Calu3 (cell line): ENCODE data around the gene AIG1. TPM values are rescaled to one million over a fixed set of nuclear protein-coding genes. Genes with fewer than 3 reads are reported as not detected.

Experiments
- BruUV-seq: library from RNA; stranded (reverse); fragments of 400-500 nt; replicated peaks from 2 replicates; lab custom pipeline; 2021; lab: Mats Ljungman, UMichigan
- CTCF ChIA-PET: fragments of 300-600 bp; sonication (Branson Sonifier 250); formaldehyde crosslinking; loops from one replicate; lab custom pipeline; 2022; ENCODE audit warnings: antibody characterized with exemption; lab: Charles Lee
- DNase-seq: peaks from one replicate; pipeline ENCODE4 v3.0.0; 2022
- H3K27ac Mint-ChIP-seq: one replicate; pipeline ENCODE4 v1.8.0; 2022; ENCODE audit warnings: mixed read lengths; ENCODE audit not compliant: unreplicated experiment
- H3K27me3 Mint-ChIP-seq: one replicate; pipeline ENCODE4 v1.8.0; 2022; ENCODE audit warnings: mixed read lengths; ENCODE audit not compliant: unreplicated experiment
- H3K36me3 Mint-ChIP-seq: one replicate; pipeline ENCODE4 v1.8.0; 2022; ENCODE audit warnings: mild to moderate bottlenecking, moderate library complexity, mixed read lengths; ENCODE audit not compliant: insufficient read depth, unreplicated experiment
- H3K4me1 Mint-ChIP-seq: one replicate; pipeline ENCODE4 v1.8.0; 2022; ENCODE audit warnings: mild to moderate bottlenecking, low read depth, mixed read lengths; ENCODE audit not compliant: unreplicated experiment
- H3K4me3 Mint-ChIP-seq: one replicate; pipeline ENCODE4 v1.8.0; 2022; ENCODE audit warnings: mild to moderate bottlenecking, low read depth, moderate library complexity, mixed read lengths; ENCODE audit not compliant: unreplicated experiment
- H3K9me3 Mint-ChIP-seq: one replicate; pipeline ENCODE4 v1.8.0; 2022; ENCODE audit warnings: low read depth, mixed read lengths; ENCODE audit not compliant: unreplicated experiment
- intact Hi-C: fragments of 100-400 bp; cut with micrococcal nuclease; formaldehyde crosslinking; loops from one replicate; pipeline ENCODE4 v1.10.0; 2022; ENCODE audit not compliant: unreplicated experiment
- total RNA-seq: library from RNA; stranded (reverse); gene quantifications from 2 replicates; pipeline ENCODE4 v1.2.3, GENCODE V29; 2022
- TF ChIP-seq, protein P1 (sequence below): fragments of 200-600 bp; IDR thresholded peaks from one replicate; pipeline ENCODE4 v1.8.0; 2022; ENCODE audit warnings: antibody characterized with exemption; ENCODE audit not compliant: unreplicated experiment

Gene AIG1
- total RNA-seq, 1 experiment from 2014 or later: 57.2 TPM

DNA sequence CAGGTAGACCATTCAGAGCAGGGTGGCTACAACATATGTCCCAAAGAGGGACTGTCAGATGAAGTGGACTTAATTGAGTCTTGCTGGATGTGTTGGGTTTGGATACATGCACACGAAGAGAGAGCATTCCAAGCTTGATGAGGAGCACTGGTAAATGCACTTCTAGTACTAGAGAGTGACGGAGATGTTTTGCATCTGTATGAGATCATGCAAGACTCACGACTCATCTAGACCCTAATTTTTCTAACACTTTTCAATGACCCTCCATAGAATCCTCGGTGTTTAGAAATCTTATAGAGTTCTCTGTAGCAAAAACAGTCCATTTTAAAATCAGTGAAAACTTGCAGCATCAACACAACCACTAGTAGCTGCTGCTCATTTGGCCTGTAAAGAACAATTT lies 4.8 kb upstream of the AIG1 start:
- intact Hi-C loops: no loop called here
- TF ChIP-seq, protein P1, sequence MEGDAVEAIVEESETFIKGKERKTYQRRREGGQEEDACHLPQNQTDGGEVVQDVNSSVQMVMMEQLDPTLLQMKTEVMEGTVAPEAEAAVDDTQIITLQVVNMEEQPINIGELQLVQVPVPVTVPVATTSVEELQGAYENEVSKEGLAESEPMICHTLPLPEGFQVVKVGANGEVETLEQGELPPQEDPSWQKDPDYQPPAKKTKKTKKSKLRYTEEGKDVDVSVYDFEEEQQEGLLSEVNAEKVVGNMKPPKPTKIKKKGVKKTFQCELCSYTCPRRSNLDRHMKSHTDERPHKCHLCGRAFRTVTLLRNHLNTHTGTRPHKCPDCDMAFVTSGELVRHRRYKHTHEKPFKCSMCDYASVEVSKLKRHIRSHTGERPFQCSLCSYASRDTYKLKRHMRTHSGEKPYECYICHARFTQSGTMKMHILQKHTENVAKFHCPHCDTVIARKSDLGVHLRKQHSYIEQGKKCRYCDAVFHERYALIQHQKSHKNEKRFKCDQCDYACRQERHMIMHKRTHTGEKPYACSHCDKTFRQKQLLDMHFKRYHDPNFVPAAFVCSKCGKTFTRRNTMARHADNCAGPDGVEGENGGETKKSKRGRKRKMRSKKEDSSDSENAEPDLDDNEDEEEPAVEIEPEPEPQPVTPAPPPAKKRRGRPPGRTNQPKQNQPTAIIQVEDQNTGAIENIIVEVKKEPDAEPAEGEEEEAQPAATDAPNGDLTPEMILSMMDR: no peak
- Mint-ChIP-seq H3K36me3 (peaks cover 15% of the 10 kb centered on the region), H3K9me3 (no peaks in the 10 kb centered on the region), H3K4me3 (no peak overlapping the region), H3K4me1 (no peaks in the 10 kb centered on the region), H3K27ac (no peak overlapping the region), H3K27me3 (no peaks in the 10 kb centered on the region)
- DNase-seq: no peak
- CTCF ChIA-PET: no interaction called here
- no TSS peak for BruUV-seq

DNA sequence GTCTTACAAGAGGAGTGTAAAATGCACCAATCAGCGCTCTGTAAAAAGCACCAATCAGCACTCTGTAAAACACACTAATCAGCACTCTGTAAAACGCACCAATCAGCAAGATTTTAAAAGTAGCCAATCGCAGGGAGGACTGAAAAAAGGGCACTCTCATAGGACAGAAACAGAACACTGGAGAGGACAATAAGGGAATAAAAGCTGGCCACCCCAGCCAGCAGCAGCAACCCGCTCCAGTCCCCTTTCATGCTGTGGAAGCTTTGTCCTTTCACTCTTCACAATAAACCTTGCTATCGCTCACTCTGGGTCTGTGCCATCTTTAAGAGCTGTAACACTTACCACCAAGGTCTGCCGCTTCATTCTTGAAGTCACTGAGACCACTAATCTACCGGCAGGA lies 1.7 kb upstream of the AIG1 start:
- H3K36me3 Mint-ChIP-seq: peaks cover 24% of the 10 kb centered on the region
- no peak overlapping the region for H3K27ac Mint-ChIP-seq
- DNase-seq: no peak
- H3K4me3 Mint-ChIP-seq: no peak overlapping the region
- intact Hi-C loops: no loop called here
- H3K4me1 Mint-ChIP-seq: peaks cover 20% of the 10 kb centered on the region
- BruUV-seq: no TSS peak
- TF ChIP-seq, protein P1: no peak
- CTCF ChIA-PET: no interaction called here
- no peaks in the 10 kb centered on the region for H3K9me3 Mint-ChIP-seq
- H3K27me3 Mint-ChIP-seq: no peaks in the 10 kb centered on the region

DNA sequence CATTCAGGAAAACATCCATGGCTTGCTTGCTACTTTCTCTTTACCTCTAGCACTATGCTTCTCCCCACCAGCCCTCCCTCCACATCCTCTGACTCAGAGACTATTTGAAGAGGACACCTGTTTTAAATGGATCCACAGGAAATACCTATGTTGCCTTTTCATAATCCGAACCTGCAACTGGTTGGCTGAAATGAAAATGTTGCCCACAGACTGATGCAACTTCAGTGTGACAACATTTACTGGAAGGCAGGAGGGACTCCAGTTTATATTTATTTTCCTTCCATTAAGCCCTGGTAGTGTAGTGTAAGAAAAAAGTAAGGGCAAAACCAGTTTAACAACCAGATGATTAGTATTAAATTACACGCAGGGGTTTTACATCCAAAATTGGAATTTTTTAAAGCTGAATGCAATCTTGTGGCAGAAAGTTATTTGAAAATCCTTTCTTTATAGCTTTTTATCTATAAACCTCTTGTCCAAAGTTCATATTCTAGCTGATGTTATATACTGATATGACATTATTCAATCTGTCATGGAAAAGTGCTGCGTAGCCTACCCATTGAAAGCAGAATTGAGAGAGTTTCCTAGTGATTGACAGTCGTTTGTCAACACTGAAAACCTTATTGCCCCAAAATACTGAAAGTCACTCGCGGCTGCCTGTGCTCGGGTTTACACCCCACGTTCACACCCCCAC lies 881 bp upstream of the AIG1 start:
- CTCF ChIA-PET: interaction anchor here (1.3 kb wide), 1 partner anchor 585 kb away, joined by 3 read pairs; no protein-coding TSS in a partner anchor

DNA sequence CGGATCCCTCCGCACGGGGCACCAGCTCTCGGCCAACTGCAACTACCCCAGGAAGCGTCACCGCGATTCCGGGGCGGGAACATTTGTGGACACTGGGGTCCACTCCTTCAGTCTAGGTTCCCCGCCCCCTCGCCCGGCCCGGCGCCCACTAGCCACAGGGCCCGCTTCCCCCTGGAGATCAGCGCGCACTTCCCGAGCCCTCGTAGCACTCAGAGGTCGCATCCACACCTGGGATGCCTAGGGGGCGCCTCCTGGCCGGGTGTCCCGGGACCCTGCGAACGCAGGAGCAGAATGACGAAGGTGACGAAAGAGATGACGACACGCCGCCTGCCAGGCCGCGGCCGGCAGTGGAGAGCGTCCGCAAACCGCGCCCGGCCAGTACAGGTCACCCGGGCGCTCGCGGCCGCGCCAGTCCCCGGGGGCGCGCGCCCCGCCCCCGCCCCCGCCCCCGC lies 309 bp upstream of the AIG1 start:
- Mint-ChIP-seq H3K27me3 (no peaks in the 10 kb centered on the region), H3K36me3 (peaks cover 24% of the 10 kb centered on the region), H3K4me3 (peak overlapping the region; percentile 94), H3K9me3 (peaks cover 4% of the 10 kb centered on the region), H3K27ac (peak overlapping the region; percentile 98), H3K4me1 (peaks cover 33% of the 10 kb centered on the region)
- peak; percentile 76 for DNase-seq
- TF ChIP-seq, protein P1: no peak
- intact Hi-C loops: no loop called here
- CTCF ChIA-PET: interaction anchor here (1.3 kb wide), 1 partner anchor 585 kb away, joined by 3 read pairs; no protein-coding TSS in a partner anchor
- no TSS peak for BruUV-seq

More for the DNA sequence above, 881 bp upstream of the AIG1 start:
- intact Hi-C loops: no loop called here
- TF ChIP-seq, protein P1: no peak
- Mint-ChIP-seq H3K4me3 (peak overlapping the region; percentile 94), H3K27me3 (no peaks in the 10 kb centered on the region), H3K4me1 (peaks cover 28% of the 10 kb centered on the region), H3K27ac (peak overlapping the region; percentile 98), H3K9me3 (peaks cover 3% of the 10 kb centered on the region), H3K36me3 (peaks cover 24% of the 10 kb centered on the region)
- TSS peak; percentile 73 for BruUV-seq
- peak; percentile 47 for DNase-seq
